HCT116 (cell line): ENCODE data around the gene ZC2HC1C. TPM values are rescaled to one million over a fixed set of nuclear protein-coding genes. Genes with fewer than 3 reads are reported as not detected.

ENCODE experiments used
- ATAC-seq: fragments of 200-7000 bp; cut with Tn5 transposase; 2 replicates; pipeline ENCODE4 v1.9.1; 2020; ENCODE audit warnings: mild to moderate bottlenecking, moderate library complexity
- BruUV-seq: library from RNA; stranded (reverse); fragments of 400-500 nt; replicated peaks from 2 replicates; lab custom pipeline; 2021; lab: Mats Ljungman, UMichigan
- CTCF ChIA-PET: fragments of 300-600 bp; sonication (Branson Sonifier 250); formaldehyde crosslinking; loops from one replicate; lab custom pipeline; 2021; ENCODE audit warnings: antibody characterized with exemption; lab: Charles Lee
- POLR2A ChIA-PET: fragments of 300-600, 350-600 bp; sonication (Branson Sonifier 250); formaldehyde crosslinking; loops from one replicate; lab custom pipeline; 2021; ENCODE audit warnings: antibody characterized with exemption; lab: Charles Lee
- RAD21 ChIA-PET, 2 experiments: fragments of 300-600 bp; sonication (Branson Sonifier 250); formaldehyde crosslinking; loops; one replicate each; lab custom pipeline; 2023; ENCODE audit warnings: low total read pairs in 2 of 2; ENCODE audit not compliant: uncharacterized antibody in 2 of 2, unreplicated experiment in 2 of 2, low non-redundant PET in 1 of 2; lab: Charles Lee
- DNase-seq: peaks from one replicate; pipeline ENCODE4 v3.0.0-alpha.2; 2010; ENCODE audit warnings: low read depth, low spot score
- H2AFZ ChIP-seq: fragments of 200-600 bp; shearing (Covaris generic), sonication (generic); 2 replicates; pipeline ENCODE4 v1.6.1; 2017; ENCODE audit warnings: low read depth, mixed run types, mixed read lengths, antibody characterized with exemption, low read length; ENCODE audit not compliant: poor library complexity, severe bottlenecking
- H3K27ac ChIP-seq: 2 replicates; pipeline ENCODE4 v1.5.1; 2012; ENCODE audit warnings: low read depth, low read length
- H3K27me3 ChIP-seq: fragments of 200-600 bp; sonication (generic); 2 replicates; pipeline ENCODE4 v1.6.1; 2016; ENCODE audit warnings: mixed run types, low read length, mixed read lengths; ENCODE audit not compliant: insufficient read depth
- H3K36me3 ChIP-seq, 2 experiments: fragments of 200-500 bp in 1 of 2; fragments of 200-600 bp in 1 of 2; sonication (Bioruptor generic) in 1 of 2; sonication (generic) in 1 of 2; 2 replicates each; pipeline versions ENCODE4 v1.5.1 to v1.6.1; 2014 to 2016; ENCODE audit warnings: low read length in 2 of 2, inconsistent platforms in 1 of 2, mixed read lengths in 1 of 2, mixed run types in 1 of 2; ENCODE audit not compliant: insufficient read depth in 2 of 2, control insufficient read depth in 1 of 2
- H3K4me1 ChIP-seq, 2 experiments: fragments of 200-600 bp in 1 of 2; sonication (generic) in 1 of 2; 2 replicates each; pipeline versions ENCODE4 v1.5.1 to v1.6.1; 2012 to 2017; ENCODE audit warnings: low read length in 2 of 2, inconsistent platforms in 1 of 2, mild to moderate bottlenecking in 1 of 2, mixed read lengths in 1 of 2, mixed run types in 1 of 2, moderate library complexity in 1 of 2; ENCODE audit not compliant: insufficient read depth in 2 of 2, control insufficient read depth in 1 of 2
- H3K4me2 ChIP-seq: fragments of 200-600 bp; sonication (generic); 2 replicates; pipeline ENCODE4 v1.6.1; 2017; ENCODE audit warnings: mixed run types, low read length, mixed read lengths
- H3K4me3 ChIP-seq, 2 experiments: fragments of 200-600 bp in 1 of 2; sonication (generic) in 1 of 2; replicated peaks in 1 of 2; 2 replicates each; pipeline ENCODE4 v1.5.1; 2011 to 2016; ENCODE audit warnings: low read length in 2 of 2, control low read depth in 1 of 2, low read depth in 1 of 2, mild to moderate bottlenecking in 1 of 2, mixed read lengths in 1 of 2, mixed run types in 1 of 2
- H3K79me2 ChIP-seq: fragments of 200-600 bp; sonication (generic); 2 replicates; pipeline ENCODE4 v1.6.1; 2017; ENCODE audit warnings: mild to moderate bottlenecking, mixed run types, low read length, moderate library complexity, mixed read lengths; ENCODE audit not compliant: insufficient read depth
- H3K9ac ChIP-seq: fragments of 200-600 bp; sonication (generic); 2 replicates; pipeline ENCODE4 v1.6.1; 2016; ENCODE audit warnings: low read length, mixed read lengths
- H3K9me2 ChIP-seq: fragments of 200-600 bp; sonication (generic), shearing (Covaris generic); 2 replicates; pipeline ENCODE4 v1.6.1; 2017; ENCODE audit warnings: mixed run types, mild to moderate bottlenecking, moderate library complexity; ENCODE audit not compliant: insufficient read depth
- H3K9me3 ChIP-seq, 2 experiments: fragments of 200-500 bp in 1 of 2; fragments of 200-600 bp in 1 of 2; sonication (Bioruptor generic) in 1 of 2; sonication (generic) in 1 of 2; 2 replicates each; pipeline ENCODE4 v1.6.1; 2014 to 2017; ENCODE audit warnings: low read length in 2 of 2, mixed read lengths in 2 of 2, inconsistent platforms in 1 of 2, low read depth in 1 of 2, mild to moderate bottlenecking in 1 of 2, mixed run types in 1 of 2, moderate library complexity in 1 of 2; ENCODE audit not compliant: control insufficient read depth in 1 of 2, insufficient read depth in 1 of 2
- H4K20me1 ChIP-seq: fragments of 200-600 bp; sonication (generic), shearing (Covaris generic); 2 replicates; pipeline ENCODE4 v1.6.1; 2017; ENCODE audit warnings: mixed run types, mild to moderate bottlenecking, moderate library complexity; ENCODE audit not compliant: insufficient read depth
- CBX3 ChIP-seq: IDR thresholded peaks from 2 replicates; pipeline ENCODE4 v1.6.1; 2012; ENCODE audit warnings: low read depth
- EGR1 ChIP-seq: IDR thresholded peaks from 2 replicates; pipeline ENCODE4 v1.6.1; 2012; ENCODE audit warnings: low read depth
- EZH2 ChIP-seq: fragments of 200-600 bp; sonication (generic); IDR thresholded peaks from 2 replicates; pipeline ENCODE4 v1.6.1; 2017; ENCODE audit warnings: antibody characterized with exemption, mixed run types
- FOSL1 ChIP-seq: IDR thresholded peaks from 2 replicates; pipeline ENCODE4 v1.6.1; 2012; ENCODE audit warnings: low read depth
- JUND ChIP-seq: IDR thresholded peaks from 2 replicates; pipeline ENCODE4 v1.6.1; 2012
- POLR2A ChIP-seq: IDR thresholded peaks from 2 replicates; pipeline ENCODE4 v1.7.0; 2011; ENCODE audit warnings: borderline replicate concordance; ENCODE audit not compliant: insufficient read depth, insufficient read length; ENCODE audit errors: extremely low read depth
- POLR2AphosphoS5 ChIP-seq: IDR thresholded peaks from 2 replicates; pipeline ENCODE4 v1.6.1; 2011; ENCODE audit warnings: mild to moderate bottlenecking, low read depth, low read length, moderate library complexity
- RAD21 ChIP-seq: IDR thresholded peaks from 2 replicates; pipeline ENCODE4 v1.6.1; 2012; ENCODE audit warnings: low read depth, mild to moderate bottlenecking
- SIN3A ChIP-seq: IDR thresholded peaks from 2 replicates; pipeline ENCODE4 v1.6.1; 2012; ENCODE audit warnings: low read depth
- YY1 ChIP-seq: IDR thresholded peaks from 2 replicates; pipeline ENCODE4 v1.6.1; 2011; ENCODE audit warnings: low read length, low read depth, moderate library complexity, mild to moderate bottlenecking; ENCODE audit not compliant: insufficient replicate concordance; ENCODE audit errors: extremely low read depth
- ZFX ChIP-seq: fragments of 450-650 bp; IDR thresholded peaks from 2 replicates; pipeline ENCODE4 v1.6.1; 2017
- ZNF274 ChIP-seq: fragments of 200-500 bp; sonication (Bioruptor generic); IDR thresholded peaks from 2 replicates; pipeline ENCODE4 v1.6.1; 2014; ENCODE audit warnings: mild to moderate bottlenecking, low read depth, low read length, inconsistent platforms
- intact Hi-C: fragments of 100-400 bp; cut with micrococcal nuclease; formaldehyde crosslinking; loops from 2 replicates; pipeline ENCODE4 v1.10.0; 2022
- total RNA-seq: library from RNA; stranded (reverse); gene quantifications from one replicate; pipeline ENCODE4 v1.2.1, GENCODE V29; 2021; ENCODE audit not compliant: unreplicated experiment
- TF ChIP-seq, protein P1 (sequence below): IDR thresholded peaks from 2 replicates; pipeline ENCODE4 v1.6.1; 2012; ENCODE audit warnings: low read depth
- TF ChIP-seq, protein P2 (sequence below), 3 experiments: fragments of 200-600 bp in 1 of 3; sonication (generic) in 1 of 3; IDR thresholded peaks in 2 of 3; conservative IDR thresholded peaks in 1 of 3; 2 replicates each; pipeline ENCODE4 v1.5.1; 2012 to 2017; ENCODE audit warnings: low read depth in 2 of 3, low read length in 2 of 3, antibody characterized with exemption in 1 of 3, borderline replicate concordance in 1 of 3, control low read depth in 1 of 3, mild to moderate bottlenecking in 1 of 3, mixed read lengths in 1 of 3, mixed run types in 1 of 3, moderate library complexity in 1 of 3; ENCODE audit not compliant: insufficient read depth in 1 of 3
- TF ChIP-seq, protein P3 (sequence below): IDR thresholded peaks from 2 replicates; pipeline ENCODE4 v1.6.1; 2012
- TF ChIP-seq, protein P4 (sequence below): IDR thresholded peaks from 2 replicates; pipeline ENCODE4 v1.6.1; 2011; ENCODE audit warnings: mild to moderate bottlenecking, low read length, moderate library complexity; ENCODE audit not compliant: insufficient replicate concordance; ENCODE audit errors: extremely low read depth

The ZC2HC1C gene
- total RNA-seq, 1 experiment from 2014 or later, result 0.98 TPM

DNA sequence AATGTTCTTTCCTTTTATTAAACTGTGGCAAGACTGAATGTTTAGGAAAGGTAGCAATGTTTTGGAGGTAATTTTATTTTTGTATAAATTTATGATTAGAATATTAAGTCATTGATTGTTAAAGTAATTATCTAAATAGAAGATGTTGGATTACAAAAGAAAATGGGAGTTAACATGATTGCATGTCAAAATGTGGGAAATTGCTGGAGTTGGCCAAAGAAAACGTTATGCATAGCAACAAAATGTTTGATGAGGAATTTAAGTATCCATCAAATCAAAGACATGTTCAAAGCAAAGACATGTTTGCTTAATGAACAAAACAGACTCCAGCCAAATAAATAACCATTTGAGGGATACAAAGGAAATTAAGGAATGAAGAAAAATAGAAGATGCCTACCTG lies 15.0 kb upstream of the ZC2HC1C start:
- no TSS peak for BruUV-seq
- ATAC-seq, result no peak
- Histone ChIP-seq H3K4me1 (peaks cover 0 to 16% of the 10 kb centered on the region in 2 experiments; a peak in 3 of 4 replicates), H3K27ac (no peak overlapping the region), H3K79me2 (peaks cover 32% of the 10 kb centered on the region), H3K9me3 (no peaks in the 10 kb centered on the region), H4K20me1 (no peaks in the 10 kb centered on the region), H3K4me2 (no peak overlapping the region), H3K9ac (no peak overlapping the region), H3K9me2 (no peaks in the 10 kb centered on the region), H3K27me3 (no peaks in the 10 kb centered on the region), H3K4me3 (no peak overlapping the region), H3K36me3 (peaks cover 0 to under 1% of the 10 kb centered on the region in 2 experiments; a peak in 1 of 4 replicates), H2AFZ (no peak overlapping the region)
- DNase-seq, result no peak
- TF ChIP-seq RAD21, result no peak
- TF ChIP-seq ZNF274, result no peak
- no peak for TF ChIP-seq JUND
- no peak for TF ChIP-seq EZH2
- no peak for TF ChIP-seq FOSL1
- TF ChIP-seq EGR1, result no peak
- TF ChIP-seq SIN3A, result no peak
- TF ChIP-seq, protein P1, sequence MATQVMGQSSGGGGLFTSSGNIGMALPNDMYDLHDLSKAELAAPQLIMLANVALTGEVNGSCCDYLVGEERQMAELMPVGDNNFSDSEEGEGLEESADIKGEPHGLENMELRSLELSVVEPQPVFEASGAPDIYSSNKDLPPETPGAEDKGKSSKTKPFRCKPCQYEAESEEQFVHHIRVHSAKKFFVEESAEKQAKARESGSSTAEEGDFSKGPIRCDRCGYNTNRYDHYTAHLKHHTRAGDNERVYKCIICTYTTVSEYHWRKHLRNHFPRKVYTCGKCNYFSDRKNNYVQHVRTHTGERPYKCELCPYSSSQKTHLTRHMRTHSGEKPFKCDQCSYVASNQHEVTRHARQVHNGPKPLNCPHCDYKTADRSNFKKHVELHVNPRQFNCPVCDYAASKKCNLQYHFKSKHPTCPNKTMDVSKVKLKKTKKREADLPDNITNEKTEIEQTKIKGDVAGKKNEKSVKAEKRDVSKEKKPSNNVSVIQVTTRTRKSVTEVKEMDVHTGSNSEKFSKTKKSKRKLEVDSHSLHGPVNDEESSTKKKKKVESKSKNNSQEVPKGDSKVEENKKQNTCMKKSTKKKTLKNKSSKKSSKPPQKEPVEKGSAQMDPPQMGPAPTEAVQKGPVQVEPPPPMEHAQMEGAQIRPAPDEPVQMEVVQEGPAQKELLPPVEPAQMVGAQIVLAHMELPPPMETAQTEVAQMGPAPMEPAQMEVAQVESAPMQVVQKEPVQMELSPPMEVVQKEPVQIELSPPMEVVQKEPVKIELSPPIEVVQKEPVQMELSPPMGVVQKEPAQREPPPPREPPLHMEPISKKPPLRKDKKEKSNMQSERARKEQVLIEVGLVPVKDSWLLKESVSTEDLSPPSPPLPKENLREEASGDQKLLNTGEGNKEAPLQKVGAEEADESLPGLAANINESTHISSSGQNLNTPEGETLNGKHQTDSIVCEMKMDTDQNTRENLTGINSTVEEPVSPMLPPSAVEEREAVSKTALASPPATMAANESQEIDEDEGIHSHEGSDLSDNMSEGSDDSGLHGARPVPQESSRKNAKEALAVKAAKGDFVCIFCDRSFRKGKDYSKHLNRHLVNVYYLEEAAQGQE, result no peak
- TF ChIP-seq POLR2A, result no peak
- TF ChIP-seq, protein P2, sequence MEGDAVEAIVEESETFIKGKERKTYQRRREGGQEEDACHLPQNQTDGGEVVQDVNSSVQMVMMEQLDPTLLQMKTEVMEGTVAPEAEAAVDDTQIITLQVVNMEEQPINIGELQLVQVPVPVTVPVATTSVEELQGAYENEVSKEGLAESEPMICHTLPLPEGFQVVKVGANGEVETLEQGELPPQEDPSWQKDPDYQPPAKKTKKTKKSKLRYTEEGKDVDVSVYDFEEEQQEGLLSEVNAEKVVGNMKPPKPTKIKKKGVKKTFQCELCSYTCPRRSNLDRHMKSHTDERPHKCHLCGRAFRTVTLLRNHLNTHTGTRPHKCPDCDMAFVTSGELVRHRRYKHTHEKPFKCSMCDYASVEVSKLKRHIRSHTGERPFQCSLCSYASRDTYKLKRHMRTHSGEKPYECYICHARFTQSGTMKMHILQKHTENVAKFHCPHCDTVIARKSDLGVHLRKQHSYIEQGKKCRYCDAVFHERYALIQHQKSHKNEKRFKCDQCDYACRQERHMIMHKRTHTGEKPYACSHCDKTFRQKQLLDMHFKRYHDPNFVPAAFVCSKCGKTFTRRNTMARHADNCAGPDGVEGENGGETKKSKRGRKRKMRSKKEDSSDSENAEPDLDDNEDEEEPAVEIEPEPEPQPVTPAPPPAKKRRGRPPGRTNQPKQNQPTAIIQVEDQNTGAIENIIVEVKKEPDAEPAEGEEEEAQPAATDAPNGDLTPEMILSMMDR (IDR thresholded peaks at IDR 0.05 in 2 of 3, conservative IDR thresholded peaks at IDR 0.05 in 1 of 3; ENCODE audit: borderline replicate concordance in 1 of 3, insufficient read depth in 1 of 3, low read depth in 2 of 3, low read length in 2 of 3), result no peak
- no peak for TF ChIP-seq CBX3
- no peak for TF ChIP-seq POLR2AphosphoS5
- no peak for TF ChIP-seq YY1
- TF ChIP-seq ZFX, result no peak
- TF ChIP-seq, protein P3, sequence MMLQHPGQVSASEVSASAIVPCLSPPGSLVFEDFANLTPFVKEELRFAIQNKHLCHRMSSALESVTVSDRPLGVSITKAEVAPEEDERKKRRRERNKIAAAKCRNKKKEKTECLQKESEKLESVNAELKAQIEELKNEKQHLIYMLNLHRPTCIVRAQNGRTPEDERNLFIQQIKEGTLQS, result no peak
- TF ChIP-seq, protein P4, sequence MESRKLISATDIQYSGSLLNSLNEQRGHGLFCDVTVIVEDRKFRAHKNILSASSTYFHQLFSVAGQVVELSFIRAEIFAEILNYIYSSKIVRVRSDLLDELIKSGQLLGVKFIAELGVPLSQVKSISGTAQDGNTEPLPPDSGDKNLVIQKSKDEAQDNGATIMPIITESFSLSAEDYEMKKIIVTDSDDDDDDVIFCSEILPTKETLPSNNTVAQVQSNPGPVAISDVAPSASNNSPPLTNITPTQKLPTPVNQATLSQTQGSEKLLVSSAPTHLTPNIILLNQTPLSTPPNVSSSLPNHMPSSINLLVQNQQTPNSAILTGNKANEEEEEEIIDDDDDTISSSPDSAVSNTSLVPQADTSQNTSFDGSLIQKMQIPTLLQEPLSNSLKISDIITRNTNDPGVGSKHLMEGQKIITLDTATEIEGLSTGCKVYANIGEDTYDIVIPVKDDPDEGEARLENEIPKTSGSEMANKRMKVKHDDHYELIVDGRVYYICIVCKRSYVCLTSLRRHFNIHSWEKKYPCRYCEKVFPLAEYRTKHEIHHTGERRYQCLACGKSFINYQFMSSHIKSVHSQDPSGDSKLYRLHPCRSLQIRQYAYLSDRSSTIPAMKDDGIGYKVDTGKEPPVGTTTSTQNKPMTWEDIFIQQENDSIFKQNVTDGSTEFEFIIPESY, result no peak
- ChIA-PET CTCF (no interaction called here), RAD21 (no interaction called here), POLR2A (no interaction called here)
- intact Hi-C loops, result no loop called here
